Ectodermal cell (in vitro differentiated cells): Measurements from ENCODE around the gene EGFR.

Experiments
- H3K27ac ChIP-seq: 2 replicates; pipeline ENCODE4 v1.7.0; 2013; ENCODE audit warnings: mild to moderate bottlenecking, low read depth, low read length; ENCODE audit not compliant: insufficient read depth, poor library complexity, severe bottlenecking
- H3K27me3 ChIP-seq: 2 replicates; pipeline ENCODE4 v1.7.0; 2013; ENCODE audit warnings: mild to moderate bottlenecking, low read length; ENCODE audit not compliant: insufficient read depth, control insufficient read depth, poor library complexity, severe bottlenecking
- H3K36me3 ChIP-seq: one replicate; pipeline ENCODE4 v1.7.0; 2013; ENCODE audit warnings: low read length; ENCODE audit not compliant: control insufficient read depth, insufficient read depth
- H3K4me1 ChIP-seq: one replicate; pipeline ENCODE4 v1.7.0; 2013; ENCODE audit warnings: low read length; ENCODE audit not compliant: control insufficient read depth, insufficient read depth
- H3K4me3 ChIP-seq: 2 replicates; pipeline ENCODE4 v1.7.0; 2013; ENCODE audit warnings: low read depth, low read length, control low read depth; ENCODE audit not compliant: insufficient read depth
- H3K9me3 ChIP-seq: 2 replicates; pipeline ENCODE4 v1.7.0; 2013; ENCODE audit warnings: mild to moderate bottlenecking, low read length, moderate library complexity; ENCODE audit not compliant: control insufficient read depth
- WGBS, 2 experiments: methylation state at CpG; one replicate each; pipeline ENCODE4 v1.1.7; 2013; ENCODE audit warnings: missing lambda C conversion rate in 2 of 2; 5-methylcytosine and 5-hydroxymethylcytosine counted together

EGFR gene

DNA sequence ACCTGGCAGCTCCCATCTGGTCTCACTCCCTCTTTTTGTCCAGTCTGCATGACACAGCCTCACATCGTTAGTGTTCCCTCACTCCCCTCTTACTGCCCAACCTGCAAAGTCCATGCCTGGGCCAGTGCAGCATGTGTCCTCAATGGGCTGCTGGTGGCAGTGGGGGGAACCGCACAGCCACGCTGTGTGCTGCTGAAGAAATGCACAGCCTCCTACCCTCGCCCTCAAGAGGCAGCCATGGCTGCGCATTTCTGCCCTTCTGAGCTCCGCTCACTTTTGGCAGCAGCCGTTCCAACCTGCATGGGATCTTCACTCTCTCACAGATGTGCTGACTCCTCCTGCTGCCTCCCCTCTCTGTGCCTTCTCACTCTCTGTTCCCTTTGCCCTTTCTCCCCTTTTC lies 103.4 kb downstream of the EGFR start:
- Histone ChIP-seq H3K9me3 (no peaks in the 10 kb centered on the region), H3K36me3 (no peaks in the 10 kb centered on the region), H3K4me1 (no peaks in the 10 kb centered on the region), H3K27ac (no peak overlapping the region), H3K27me3 (no peaks in the 10 kb centered on the region), H3K4me3 (no peak overlapping the region)
- 92% methylated on average over 7 of the region's 7 CpGs for WGBS, 2 experiments

GRCh38 chr7:55124989-55125875 lies 106.4 kb downstream of the EGFR start:
- Histone ChIP-seq H3K4me3 (no peak overlapping the region), H3K4me1 (peaks cover 16% of the 10 kb centered on the region)

GRCh38 chr7:55127135-55127551 lies 108.3 kb downstream of the EGFR start:
- no peaks in the 10 kb centered on the region for H3K9me3 ChIP-seq
- H3K27ac ChIP-seq: no peak overlapping the region
- H3K27me3 ChIP-seq: no peaks in the 10 kb centered on the region
- H3K4me1 ChIP-seq: peaks cover 32% of the 10 kb centered on the region
- H3K4me3 ChIP-seq: no peak overlapping the region
- 95 to 98% methylated on average over 2 to 3 of the region's 3 CpGs for WGBS, 2 experiments
- H3K36me3 ChIP-seq: no peaks in the 10 kb centered on the region

More at GRCh38 chr7:55124989-55125875, 106.4 kb downstream of the EGFR start:
- H3K27me3 ChIP-seq: no peaks in the 10 kb centered on the region
- WGBS, 2 experiments: 90 to 91% methylated on average over 12 of the region's 12 CpGs
- no peak overlapping the region for H3K27ac ChIP-seq
- no peaks in the 10 kb centered on the region for H3K9me3 ChIP-seq
- no peaks in the 10 kb centered on the region for H3K36me3 ChIP-seq

GRCh38 chr7:55127622-55128081 lies 108.8 kb downstream of the EGFR start:
- H3K36me3 ChIP-seq: no peaks in the 10 kb centered on the region
- H3K27ac ChIP-seq: no peak overlapping the region
- H3K4me3 ChIP-seq: no peak overlapping the region
- peaks cover 32% of the 10 kb centered on the region for H3K4me1 ChIP-seq
- WGBS, 2 experiments: 79 to 80% methylated on average over 6 of the region's 6 CpGs
- H3K9me3 ChIP-seq: no peaks in the 10 kb centered on the region
- H3K27me3 ChIP-seq: no peaks in the 10 kb centered on the region

GRCh38 chr7:55128693-55129394 lies 110.0 kb downstream of the EGFR start:
- no peaks in the 10 kb centered on the region for H3K36me3 ChIP-seq
- H3K4me3 ChIP-seq: no peak overlapping the region
- no peaks in the 10 kb centered on the region for H3K27me3 ChIP-seq
- H3K9me3 ChIP-seq: no peaks in the 10 kb centered on the region
- 51 to 57% methylated on average over 6 of the region's 6 CpGs for WGBS, 2 experiments
- no peak overlapping the region for H3K27ac ChIP-seq
- peaks cover 32% of the 10 kb centered on the region for H3K4me1 ChIP-seq

DNA sequence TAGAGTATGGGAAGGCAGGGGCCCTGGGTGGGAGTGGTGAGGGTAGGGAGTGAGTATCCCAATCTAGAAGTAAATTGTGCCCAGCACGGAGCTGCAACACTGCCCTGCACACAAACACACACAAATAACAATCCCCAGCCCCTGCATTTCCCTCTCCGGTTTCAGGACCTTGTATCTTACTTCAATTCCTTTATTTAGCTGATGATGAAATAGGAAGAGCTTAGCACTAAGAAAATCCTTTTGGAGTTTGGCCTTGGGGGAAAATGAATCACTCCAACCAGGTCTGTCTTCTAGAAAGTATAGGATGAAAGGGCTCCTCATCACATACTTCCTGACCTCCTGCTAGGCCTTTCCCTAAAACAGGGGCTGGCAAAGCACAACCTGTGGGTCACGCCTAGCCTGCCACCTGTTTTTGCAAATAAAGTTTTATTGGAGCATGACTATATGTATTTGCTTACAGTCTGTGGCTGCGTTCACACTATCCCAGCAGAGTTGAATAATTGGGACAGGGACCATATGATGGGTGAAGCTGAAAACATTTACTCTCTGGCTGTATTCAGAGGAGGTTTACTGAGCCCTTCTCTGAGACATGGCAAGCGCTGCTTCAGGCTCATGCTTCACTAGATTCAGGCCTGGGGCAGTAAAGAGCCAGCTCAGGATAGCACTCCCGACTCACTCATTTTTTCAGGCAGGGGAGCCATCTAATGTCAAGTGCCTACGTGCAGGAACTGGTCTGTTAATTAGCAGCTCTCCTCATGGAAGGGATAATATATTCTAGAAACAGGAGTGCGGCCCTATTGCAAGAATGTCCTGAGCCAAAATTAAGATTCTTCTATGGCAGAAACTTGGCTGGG lies 111.0 kb downstream of the EGFR start:
- Histone ChIP-seq H3K9me3 (no peaks in the 10 kb centered on the region), H3K4me1 (peaks cover 32% of the 10 kb centered on the region), H3K27me3 (no peaks in the 10 kb centered on the region), H3K4me3 (no peak overlapping the region), H3K27ac (peak overlapping the region; percentile 81), H3K36me3 (no peaks in the 10 kb centered on the region)
- 57 to 69% methylated on average over 6 to 8 of the region's 8 CpGs for WGBS, 2 experiments

- H3K4me3 ChIP-seq: no peak overlapping the region
- no peaks in the 10 kb centered on the region for H3K27me3 ChIP-seq
- WGBS, 2 experiments: 17 to 24% methylated on average over 12 of the region's 15 CpGs
- H3K9me3 ChIP-seq: no peaks in the 10 kb centered on the region
- H3K4me1 ChIP-seq: peaks cover 32% of the 10 kb centered on the region
- H3K27ac ChIP-seq: peak overlapping the region; percentile 81
- H3K36me3 ChIP-seq: no peaks in the 10 kb centered on the region
Measured at GRCh38 chr7:55130395-55131141, 111.8 kb downstream of the EGFR start.

DNA sequence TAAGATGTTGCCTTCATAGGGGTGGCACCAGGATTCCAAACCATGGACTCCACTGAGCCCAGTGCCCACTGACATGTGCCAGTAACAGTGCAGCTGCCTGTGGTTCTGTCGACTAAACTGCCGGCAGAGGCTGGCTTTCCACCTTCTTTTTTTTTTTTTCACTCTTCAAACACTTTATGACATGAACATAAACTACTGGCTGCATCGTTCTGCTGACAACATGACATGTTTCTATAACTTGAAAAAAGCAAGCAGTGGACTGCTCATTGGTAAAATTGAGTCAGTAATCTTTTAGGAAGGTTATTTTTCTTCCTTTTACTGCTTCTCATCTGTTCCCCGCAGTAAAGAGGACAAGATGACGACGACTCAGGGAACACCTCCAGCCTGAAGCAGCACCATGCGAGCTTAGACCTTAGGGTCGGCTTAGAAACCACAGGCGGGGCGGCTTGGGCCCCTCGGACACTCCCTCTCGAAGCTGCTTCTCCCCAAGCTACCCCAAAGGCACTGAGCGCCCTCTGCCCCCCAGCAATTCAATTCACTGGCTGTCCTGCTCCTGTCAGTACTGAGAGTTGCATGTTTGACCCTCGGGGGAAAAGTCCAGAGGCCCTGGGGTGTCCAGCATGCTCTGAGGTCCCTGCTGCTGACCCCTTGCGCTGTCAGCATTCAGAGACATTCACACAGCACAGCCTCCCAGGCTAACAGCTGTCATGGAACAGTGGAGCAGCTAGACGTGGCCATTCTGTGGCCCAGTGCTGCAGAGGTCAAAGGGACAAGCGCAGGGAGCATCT lies 112.5 kb downstream of the EGFR start:
- Histone ChIP-seq H3K9me3 (no peaks in the 10 kb centered on the region), H3K27ac (peak overlapping the region; percentile 81), H3K27me3 (no peaks in the 10 kb centered on the region), H3K36me3 (no peaks in the 10 kb centered on the region), H3K4me1 (peaks cover 32% of the 10 kb centered on the region), H3K4me3 (no peak overlapping the region)
- 69 to 71% methylated on average over 17 of the region's 17 CpGs for WGBS, 2 experiments

GRCh38 chr7:55132550-55132889 lies 113.7 kb downstream of the EGFR start:
- Histone ChIP-seq H3K4me3 (no peak overlapping the region), H3K27ac (no peak overlapping the region), H3K27me3 (no peaks in the 10 kb centered on the region), H3K9me3 (no peaks in the 10 kb centered on the region), H3K36me3 (no peaks in the 10 kb centered on the region), H3K4me1 (peaks cover 32% of the 10 kb centered on the region)
- 95 to 99% methylated on average over 5 of the region's 5 CpGs for whole genome bisulfite sequencing, 2 experiments
